NB4 (cell line): ENCODE measurements around the gene MLEC.

Experiments used
- DNase-seq: peaks from one replicate; pipeline ENCODE4 v3.0.0; 2010; ENCODE audit warnings: low read depth
- H3K4me3 ChIP-seq: one replicate; pipeline ENCODE4 v1.5.1; 2011; ENCODE audit warnings: mild to moderate bottlenecking, low read depth, low read length, moderate library complexity
- MYC ChIP-seq: IDR thresholded peaks from 2 replicates; pipeline ENCODE4 v1.6.1; 2011; ENCODE audit warnings: low read depth, low read length
- POLR2A ChIP-seq: IDR thresholded peaks from 2 replicates; pipeline ENCODE4 v1.6.1; 2011; ENCODE audit warnings: mild to moderate bottlenecking; ENCODE audit not compliant: insufficient read length; ENCODE audit errors: extremely low read depth
- TF ChIP-seq, protein P1 (sequence below): IDR thresholded peaks from 2 replicates; pipeline ENCODE4 v1.6.1; 2011; ENCODE audit warnings: low read depth, low read length
- TF ChIP-seq, protein P2 (sequence below): IDR thresholded peaks from one replicate; pipeline ENCODE4 v1.5.1; 2012; ENCODE audit warnings: low read depth, low read length

The MLEC gene, protein sequence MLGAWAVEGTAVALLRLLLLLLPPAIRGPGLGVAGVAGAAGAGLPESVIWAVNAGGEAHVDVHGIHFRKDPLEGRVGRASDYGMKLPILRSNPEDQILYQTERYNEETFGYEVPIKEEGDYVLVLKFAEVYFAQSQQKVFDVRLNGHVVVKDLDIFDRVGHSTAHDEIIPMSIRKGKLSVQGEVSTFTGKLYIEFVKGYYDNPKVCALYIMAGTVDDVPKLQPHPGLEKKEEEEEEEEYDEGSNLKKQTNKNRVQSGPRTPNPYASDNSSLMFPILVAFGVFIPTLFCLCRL

DNA sequence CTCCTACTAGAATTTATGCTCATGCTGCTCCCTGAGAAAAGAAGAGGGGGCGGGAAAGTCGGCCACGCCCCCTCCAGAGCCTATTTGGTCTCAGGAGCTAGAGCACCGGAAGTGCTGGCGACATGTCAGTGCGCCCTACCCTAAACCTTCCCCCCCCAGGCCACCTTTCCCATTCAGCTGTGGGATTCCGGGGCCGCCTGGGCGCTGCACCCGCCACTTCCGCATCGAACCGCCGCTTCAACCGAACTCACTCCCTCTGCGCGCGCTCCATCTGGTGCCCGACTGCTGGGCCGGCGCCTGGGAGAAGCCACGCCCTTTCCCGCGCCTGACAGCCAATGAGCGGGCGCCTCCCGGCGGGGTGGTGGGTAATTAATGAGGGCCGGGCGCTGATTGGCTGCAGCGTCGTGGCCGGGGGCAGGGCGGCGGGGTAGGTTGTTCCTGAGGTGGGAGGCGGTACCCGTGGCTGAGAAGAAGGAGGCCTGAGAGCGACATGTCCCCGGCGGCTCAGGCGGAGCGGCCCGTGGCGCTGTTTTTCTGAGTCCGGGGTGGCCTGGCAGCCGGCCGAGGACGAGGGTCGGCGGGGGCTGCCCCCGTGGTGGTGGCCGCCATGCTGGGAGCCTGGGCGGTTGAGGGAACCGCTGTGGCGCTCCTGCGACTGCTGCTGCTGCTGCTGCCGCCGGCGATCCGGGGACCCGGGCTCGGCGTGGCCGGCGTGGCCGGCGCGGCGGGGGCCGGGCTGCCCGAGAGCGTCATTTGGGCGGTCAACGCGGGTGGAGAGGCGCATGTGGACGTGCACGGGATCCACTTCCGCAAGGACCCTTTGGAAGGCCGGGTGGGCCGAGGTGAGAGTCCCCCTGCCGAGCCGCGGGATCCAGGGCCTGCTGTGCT, at the start of gene MLEC:
Gene MLEC, plus strand, starts transcription at position 460 of the 888 bp plus-strand sequence. Its CDS starts 148 bp downstream, at position 608.
- H3K4me3 ChIP-seq = peak within 1 kb of the TSS; percentile 92
- peak; percentile 100 for DNase-seq
- TF ChIP-seq, protein P1, sequence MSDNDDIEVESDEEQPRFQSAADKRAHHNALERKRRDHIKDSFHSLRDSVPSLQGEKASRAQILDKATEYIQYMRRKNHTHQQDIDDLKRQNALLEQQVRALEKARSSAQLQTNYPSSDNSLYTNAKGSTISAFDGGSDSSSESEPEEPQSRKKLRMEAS = peak; percentile 73
- TF ChIP-seq, protein P2, sequence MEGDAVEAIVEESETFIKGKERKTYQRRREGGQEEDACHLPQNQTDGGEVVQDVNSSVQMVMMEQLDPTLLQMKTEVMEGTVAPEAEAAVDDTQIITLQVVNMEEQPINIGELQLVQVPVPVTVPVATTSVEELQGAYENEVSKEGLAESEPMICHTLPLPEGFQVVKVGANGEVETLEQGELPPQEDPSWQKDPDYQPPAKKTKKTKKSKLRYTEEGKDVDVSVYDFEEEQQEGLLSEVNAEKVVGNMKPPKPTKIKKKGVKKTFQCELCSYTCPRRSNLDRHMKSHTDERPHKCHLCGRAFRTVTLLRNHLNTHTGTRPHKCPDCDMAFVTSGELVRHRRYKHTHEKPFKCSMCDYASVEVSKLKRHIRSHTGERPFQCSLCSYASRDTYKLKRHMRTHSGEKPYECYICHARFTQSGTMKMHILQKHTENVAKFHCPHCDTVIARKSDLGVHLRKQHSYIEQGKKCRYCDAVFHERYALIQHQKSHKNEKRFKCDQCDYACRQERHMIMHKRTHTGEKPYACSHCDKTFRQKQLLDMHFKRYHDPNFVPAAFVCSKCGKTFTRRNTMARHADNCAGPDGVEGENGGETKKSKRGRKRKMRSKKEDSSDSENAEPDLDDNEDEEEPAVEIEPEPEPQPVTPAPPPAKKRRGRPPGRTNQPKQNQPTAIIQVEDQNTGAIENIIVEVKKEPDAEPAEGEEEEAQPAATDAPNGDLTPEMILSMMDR = no peak
- TF ChIP-seq MYC (peak; percentile 81), POLR2A (peak; percentile 87)

DNA sequence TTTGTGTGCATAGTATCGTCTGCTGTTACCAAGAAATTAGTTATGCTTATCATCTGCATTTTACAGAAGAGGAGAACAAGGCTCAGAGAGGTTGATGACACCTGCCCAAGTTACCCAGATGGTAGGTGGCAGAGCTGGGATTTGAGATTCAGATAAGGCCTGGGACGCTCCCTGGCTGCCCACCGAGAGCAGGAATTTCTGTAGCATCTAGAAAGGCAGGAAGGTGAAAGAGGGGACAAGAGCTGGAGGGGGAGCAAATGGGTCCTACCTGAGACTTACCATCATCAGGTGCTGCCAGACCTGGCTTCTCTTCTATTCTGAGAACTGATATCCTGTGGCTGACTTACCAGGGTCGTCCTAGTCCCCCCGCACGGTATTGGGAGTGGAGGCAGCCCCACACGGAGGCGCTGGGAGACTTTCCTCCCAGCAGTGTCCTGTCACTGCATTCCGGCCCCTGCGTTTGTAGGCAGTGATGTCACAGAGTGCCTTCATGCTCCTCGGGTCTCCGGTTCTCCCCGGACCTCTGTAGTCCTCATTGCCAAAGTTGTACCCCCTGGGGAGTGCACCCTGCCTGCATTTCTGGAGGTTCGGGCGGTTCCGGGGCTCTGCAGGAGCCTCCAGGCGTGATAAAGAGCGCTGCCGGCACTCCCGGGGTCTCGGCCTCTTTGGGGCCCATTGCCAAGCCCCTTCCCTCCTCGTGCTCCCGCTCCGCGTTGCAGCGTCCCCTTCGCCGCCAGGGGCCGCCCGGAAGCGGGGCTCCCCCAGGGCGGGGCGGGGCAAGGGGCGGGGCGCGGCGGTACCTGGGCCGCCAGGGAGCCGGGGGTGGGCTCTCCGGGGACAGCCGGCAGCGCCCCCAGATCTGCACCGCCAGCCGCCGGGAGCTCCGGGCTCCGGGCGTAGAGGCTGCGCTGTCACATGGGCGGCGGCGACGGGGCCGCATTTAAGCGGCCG, 46.9 kb upstream of the MLEC start, which contains the start of gene CABP1:
Gene CABP1, plus strand, starts transcription at position 856 of the 951 bp plus-strand sequence. Its CDS starts 60 bp downstream, at position 916.
- no peak for TF ChIP-seq MYC
- TF ChIP-seq, protein P2 = peak; percentile 30
- no peak within 1 kb of the TSS for H3K4me3 ChIP-seq
- DNase-seq = peak; percentile 64

DNA sequence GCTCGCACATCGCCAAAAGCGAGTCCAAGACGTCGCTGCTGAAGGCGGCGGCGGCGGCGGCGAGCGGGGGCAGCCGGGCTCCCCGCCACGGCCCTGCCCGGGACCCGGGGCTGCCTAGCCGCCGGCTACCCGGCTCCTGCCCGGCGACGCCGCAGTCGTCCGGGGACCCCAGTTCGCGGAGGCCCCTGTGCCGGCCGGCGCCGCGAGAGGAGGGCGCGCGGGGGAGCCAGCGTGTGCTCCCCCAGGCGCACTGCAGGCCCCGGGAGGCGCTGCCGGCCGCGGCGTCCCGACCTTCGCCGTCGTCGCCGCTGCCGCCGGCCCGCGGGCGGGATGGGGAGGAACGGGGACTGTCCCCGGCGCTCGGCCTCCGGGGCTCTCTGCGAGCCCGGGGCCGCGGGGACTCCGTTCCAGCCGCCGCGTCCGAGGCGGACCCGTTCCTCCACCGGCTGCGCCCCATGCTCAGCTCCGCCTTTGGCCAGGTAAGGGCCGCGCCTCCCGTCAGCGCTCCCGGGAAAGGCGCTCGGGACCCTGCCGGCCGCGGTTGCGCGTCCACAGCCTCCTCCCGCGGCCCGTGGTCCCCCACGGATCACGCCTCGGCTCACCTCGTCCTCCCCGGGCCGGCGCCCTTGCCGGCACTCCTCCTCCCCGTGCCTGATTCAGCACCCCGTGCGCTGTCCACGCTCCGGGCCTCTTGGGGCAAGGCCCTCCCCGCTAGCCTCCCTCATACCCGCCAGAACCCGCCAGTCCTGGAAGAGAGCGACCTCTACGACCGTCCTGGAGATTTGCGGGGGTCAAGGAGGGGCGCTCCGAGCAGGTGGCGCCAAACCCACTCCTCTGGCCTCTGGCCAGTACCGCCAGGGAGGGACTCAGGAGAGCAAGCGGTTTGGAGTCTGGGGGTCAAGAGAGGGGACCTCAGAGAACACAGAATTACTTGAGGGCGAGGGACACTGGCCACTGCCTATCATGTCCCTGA, 45.8 kb upstream of the MLEC start:
- no peak overlapping the region for H3K4me3 ChIP-seq
- DNase-seq = peak; percentile 80
- TF ChIP-seq, protein P1 = no peak
- TF ChIP-seq MYC (no peak), POLR2A (no peak)
- TF ChIP-seq, protein P2 = no peak

DNA sequence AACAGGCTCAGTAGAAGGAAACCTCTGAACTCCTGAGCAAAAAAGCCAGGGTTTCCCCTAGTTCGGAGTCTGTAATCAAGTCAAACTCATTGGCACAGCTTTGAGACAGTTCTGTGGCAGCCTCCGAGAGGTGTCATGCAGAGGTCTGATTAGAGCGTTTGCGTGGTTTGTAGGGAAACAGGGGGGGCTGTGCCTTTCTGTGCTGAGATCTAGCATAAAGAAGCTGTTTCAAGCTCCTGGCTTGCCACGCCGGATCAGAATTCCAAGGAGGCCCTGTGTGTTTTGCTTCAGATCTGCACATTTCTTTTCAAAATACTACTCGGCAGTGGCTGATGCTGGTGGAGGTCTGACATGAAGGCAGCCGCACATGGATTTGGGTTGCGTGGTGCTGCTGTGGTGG, 44.8 kb upstream of the MLEC start:
- H3K4me3 ChIP-seq = no peak overlapping the region
- TF ChIP-seq MYC = no peak
- TF ChIP-seq POLR2A = no peak
- TF ChIP-seq, protein P1 = no peak
- TF ChIP-seq, protein P2 = no peak
- DNase-seq = no peak
